ENCODE results near the gene MNAT1. TPM values are rescaled to one million over a fixed set of nuclear protein-coding genes. Genes with fewer than 3 reads are reported as not detected.
"Not testable (repeated sequence)": the region's sequence is repeated elsewhere in the genome, so short reads cannot be mapped to it uniquely, and the experiment has no call there.

The MNAT1 gene
- total RNA-seq, 2 donors from 2014 or later: 20.2 to 29.7 TPM

DNA sequence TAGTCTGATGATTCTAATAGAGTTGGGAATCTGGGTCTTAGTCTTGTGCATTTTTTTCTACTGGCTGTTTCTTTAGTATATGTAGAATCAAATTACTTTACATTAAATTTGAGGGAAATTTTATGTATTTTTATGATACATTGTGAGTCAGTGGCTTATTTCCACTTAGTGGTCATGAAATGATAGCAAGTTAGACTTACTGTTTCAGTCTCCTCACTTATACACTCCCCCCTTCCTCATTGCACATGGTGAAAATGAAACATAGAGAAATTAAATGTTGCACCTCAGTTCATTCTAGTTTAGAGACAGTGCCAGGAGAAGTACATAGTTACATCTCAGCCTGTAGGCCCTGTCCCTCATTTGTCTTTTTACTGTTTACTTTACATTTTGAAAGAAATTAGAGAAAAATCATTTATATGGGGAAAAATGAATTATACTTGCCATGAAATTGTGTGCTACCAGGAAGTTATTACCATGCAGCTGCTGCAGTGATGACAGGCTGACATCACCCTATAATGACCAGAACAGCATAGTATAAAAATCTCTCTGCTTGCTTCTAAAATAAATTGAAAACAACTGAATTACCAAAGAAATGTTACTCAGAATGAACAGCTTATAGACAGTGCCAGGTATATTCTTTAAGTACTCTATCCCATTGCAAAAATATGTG lies 133.1 kb downstream of the MNAT1 start:
- Histone ChIP-seq H3K27me3 (no peaks in the 10 kb centered on the region), H3K4me1 (peaks cover 0 to 37% of the 10 kb centered on the region in 2 donors), H3K4me3 (no peak overlapping the region), H3K9me3 (no peaks in the 10 kb centered on the region), H3K36me3 (no peaks in the 10 kb centered on the region), H3K27ac (no peak overlapping the region)
- TF ChIP-seq, protein P1, sequence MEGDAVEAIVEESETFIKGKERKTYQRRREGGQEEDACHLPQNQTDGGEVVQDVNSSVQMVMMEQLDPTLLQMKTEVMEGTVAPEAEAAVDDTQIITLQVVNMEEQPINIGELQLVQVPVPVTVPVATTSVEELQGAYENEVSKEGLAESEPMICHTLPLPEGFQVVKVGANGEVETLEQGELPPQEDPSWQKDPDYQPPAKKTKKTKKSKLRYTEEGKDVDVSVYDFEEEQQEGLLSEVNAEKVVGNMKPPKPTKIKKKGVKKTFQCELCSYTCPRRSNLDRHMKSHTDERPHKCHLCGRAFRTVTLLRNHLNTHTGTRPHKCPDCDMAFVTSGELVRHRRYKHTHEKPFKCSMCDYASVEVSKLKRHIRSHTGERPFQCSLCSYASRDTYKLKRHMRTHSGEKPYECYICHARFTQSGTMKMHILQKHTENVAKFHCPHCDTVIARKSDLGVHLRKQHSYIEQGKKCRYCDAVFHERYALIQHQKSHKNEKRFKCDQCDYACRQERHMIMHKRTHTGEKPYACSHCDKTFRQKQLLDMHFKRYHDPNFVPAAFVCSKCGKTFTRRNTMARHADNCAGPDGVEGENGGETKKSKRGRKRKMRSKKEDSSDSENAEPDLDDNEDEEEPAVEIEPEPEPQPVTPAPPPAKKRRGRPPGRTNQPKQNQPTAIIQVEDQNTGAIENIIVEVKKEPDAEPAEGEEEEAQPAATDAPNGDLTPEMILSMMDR (IDR thresholded peaks at IDR 0.05): no peak
- no peak for DNase-seq (ENCODE audit: low spot score)

DNA sequence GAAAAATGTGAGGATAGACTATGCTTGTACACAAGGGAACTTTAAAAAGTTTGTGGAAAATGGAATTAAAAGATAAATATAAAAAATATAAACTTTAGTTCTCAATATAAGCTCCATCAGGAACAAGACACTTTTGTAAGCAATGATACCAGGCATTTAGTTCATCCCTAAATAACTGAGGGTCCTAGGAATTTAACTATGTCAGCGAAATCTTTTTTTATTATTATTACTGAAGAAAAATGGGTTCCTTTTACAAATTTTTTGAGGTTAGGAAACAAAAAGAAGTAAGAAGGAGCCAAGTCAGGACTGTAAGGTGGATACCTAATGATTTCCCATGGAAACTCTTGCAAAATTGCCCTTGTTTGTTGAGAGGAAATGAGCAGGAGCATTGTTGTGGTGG lies 143.6 kb downstream of the MNAT1 start:
- Histone ChIP-seq H3K27me3 (no peaks in the 10 kb centered on the region), H3K4me3 (no peak overlapping the region), H3K4me1 (no peaks in the 10 kb centered on the region), H3K27ac (no peak overlapping the region), H3K9me3 (peaks cover 0 to 8% of the 10 kb centered on the region in 2 donors), H3K36me3 (no peaks in the 10 kb centered on the region)
- TF ChIP-seq, protein P1 (IDR thresholded peaks at IDR 0.05): no peak
- DNase-seq (ENCODE audit: low spot score): no peak

DNA sequence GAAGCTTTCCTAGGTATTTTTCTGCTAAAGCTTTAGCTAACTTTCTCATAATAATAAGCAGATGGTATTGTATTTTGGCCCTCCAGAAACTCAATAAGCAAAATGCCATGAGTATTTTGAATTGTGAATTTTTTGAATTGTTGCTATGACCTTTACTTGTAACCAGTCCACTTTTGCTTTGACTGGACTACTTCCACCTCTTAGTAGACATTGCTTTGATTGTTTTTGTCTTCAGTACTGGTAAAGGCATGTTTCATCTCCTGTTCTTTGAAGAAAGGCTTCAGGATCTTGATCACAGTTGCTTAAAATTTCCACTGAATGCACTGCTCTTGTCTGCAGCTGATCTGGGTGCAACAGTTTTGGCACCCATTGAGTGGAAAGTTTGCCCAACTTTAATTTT lies 144.0 kb downstream of the MNAT1 start:
- no peaks in the 10 kb centered on the region for H3K4me1 ChIP-seq
- no peaks in the 10 kb centered on the region for H3K27me3 ChIP-seq
- TF ChIP-seq, protein P1 (IDR thresholded peaks at IDR 0.05): no peak
- no peak overlapping the region for H3K4me3 ChIP-seq
- peaks cover 0 to 12% of the 10 kb centered on the region in 2 donors for H3K9me3 ChIP-seq
- DNase-seq (ENCODE audit: low spot score): no peak
- H3K36me3 ChIP-seq: no peaks in the 10 kb centered on the region
- H3K27ac ChIP-seq: no peak overlapping the region

DNA sequence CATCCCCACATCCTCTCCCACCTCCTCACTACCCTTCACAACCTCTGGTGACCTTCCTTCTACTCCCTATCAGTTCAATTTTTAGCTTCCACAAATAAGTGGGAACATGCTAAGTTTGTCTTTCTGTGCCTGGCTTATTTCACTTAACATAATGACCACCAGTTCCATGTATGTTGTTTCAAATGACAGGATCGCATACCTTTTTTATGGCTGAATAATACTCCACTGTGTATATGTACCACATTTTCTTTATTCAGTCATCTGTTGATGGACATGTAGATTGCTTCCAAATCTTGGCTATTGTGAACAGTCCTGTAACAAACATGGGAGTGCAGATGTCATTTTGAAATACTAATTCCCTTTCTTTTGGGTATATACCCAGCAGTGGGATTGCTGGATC lies 147.7 kb downstream of the MNAT1 start:
- no peaks in the 10 kb centered on the region for H3K27me3 ChIP-seq
- H3K27ac ChIP-seq: no peak overlapping the region
- TF ChIP-seq, protein P1 (IDR thresholded peaks at IDR 0.05): no peak
- no peak overlapping the region for H3K4me3 ChIP-seq
- H3K36me3 ChIP-seq: no peaks in the 10 kb centered on the region
- no peaks in the 10 kb centered on the region for H3K4me1 ChIP-seq
- DNase-seq (ENCODE audit: low spot score): no peak
- peaks cover 0 to 31% of the 10 kb centered on the region in 2 donors for H3K9me3 ChIP-seq

DNA sequence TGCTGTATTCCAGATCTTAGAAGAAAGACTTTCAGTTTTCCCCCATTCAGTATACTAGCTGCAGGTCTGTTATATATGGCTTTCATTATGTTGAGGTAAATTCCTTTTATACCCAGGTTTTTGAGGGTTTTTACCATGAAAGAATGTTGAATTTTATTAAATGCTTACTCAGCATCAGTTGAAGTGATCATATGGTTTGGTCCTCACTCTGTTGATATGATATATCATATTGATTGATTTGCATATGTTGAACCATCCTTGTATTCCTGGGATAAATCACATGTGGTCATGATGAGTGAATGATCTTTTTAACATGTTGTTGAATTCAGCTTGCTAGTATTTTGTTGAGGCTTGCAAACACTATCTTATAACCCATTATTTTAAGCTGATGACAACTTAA lies 149.6 kb downstream of the MNAT1 start:
- TF ChIP-seq, protein P1 (IDR thresholded peaks at IDR 0.05): no peak
- H3K27ac ChIP-seq: no peak overlapping the region
- H3K36me3 ChIP-seq: no peaks in the 10 kb centered on the region
- no peaks in the 10 kb centered on the region for H3K4me1 ChIP-seq
- H3K27me3 ChIP-seq: no peaks in the 10 kb centered on the region
- peaks cover 0 to 31% of the 10 kb centered on the region in 2 donors for H3K9me3 ChIP-seq
- no peak for DNase-seq (ENCODE audit: low spot score)
- no peak overlapping the region for H3K4me3 ChIP-seq

DNA sequence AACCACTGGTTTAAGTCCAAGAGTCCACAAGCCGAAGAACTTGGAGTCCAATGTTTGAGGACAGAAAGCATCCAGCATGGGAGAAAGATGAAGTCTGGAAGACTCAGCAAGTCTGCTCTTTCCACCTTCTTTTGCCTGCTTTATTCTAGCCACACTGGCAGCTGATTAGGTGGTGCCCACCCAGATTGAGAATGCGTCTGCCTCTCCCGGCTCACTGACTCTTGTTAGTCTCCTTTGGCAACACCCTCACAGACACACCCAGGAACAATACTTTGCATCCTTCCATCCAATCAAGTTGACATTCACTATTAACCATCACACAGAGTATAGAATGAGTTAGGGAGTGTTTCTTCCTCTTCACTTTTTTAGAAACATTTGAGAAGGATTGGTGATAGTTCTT lies 156.1 kb downstream of the MNAT1 start:
- not testable (repeated sequence) for H3K4me3 ChIP-seq; H3K36me3 ChIP-seq; H3K27me3 ChIP-seq; H3K4me1 ChIP-seq; DNase-seq (ENCODE audit: low spot score); H3K9me3 ChIP-seq; H3K27ac ChIP-seq

Measured in right atrium auricular region (tissue), 2 donors.